ENCODE data around the gene CCDC90B. TPM values are rescaled to one million over a fixed set of nuclear protein-coding genes. Genes with fewer than 3 reads are reported as not detected.

CCDC90B gene
- total RNA-seq, 1 donor: 44.6 TPM

DNA sequence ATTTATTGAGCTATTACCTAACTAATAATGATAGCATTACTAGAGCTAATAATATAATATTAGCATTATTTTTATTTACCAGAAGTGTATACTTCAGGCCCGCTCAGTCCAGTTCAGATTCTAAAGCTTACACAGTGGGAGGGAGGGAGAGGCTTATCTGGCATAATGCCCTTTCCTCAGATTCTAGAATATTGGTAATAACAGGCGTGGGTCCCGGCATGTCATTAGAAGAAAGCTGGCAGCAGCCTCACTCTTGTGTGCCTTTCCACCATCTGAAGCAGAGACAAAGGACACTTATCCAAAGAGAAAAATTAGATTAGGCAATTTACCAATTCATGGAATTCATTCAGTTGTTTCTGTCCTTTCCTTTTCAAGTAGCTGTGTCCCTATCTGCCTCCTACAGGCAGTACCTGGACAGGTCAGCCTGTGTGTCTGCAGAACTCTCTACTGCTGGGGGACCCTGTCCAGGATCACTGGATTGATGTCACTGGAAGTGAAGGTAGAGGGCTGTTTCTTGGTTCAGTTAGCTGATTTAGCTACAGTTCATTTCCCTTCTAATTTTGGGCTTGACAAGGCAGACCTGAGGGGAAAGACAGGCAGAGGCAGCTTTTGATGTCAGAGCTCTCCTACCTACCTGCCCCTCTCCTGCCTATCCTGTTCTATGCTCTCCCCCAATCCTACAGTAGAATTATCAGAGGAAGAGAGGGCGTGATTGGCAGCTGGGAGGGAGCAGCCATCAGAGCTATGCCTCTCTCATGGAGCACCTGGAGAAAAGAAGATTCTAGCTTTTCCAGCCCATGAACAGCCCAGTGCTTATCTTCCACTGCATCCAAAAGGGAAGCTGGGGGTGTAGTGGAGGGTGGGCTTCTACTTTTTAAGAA is 20.3 kb upstream of the CCDC90B start:
- H3K9me3 ChIP-seq (ENCODE audit: low read depth, low read length): no peaks in the 10 kb centered on the region
- H3K4me3 ChIP-seq (ENCODE audit: low read length): no peak overlapping the region
- H3K4me1 ChIP-seq (ENCODE audit: insufficient read depth, low read length): no peaks in the 10 kb centered on the region

DNA sequence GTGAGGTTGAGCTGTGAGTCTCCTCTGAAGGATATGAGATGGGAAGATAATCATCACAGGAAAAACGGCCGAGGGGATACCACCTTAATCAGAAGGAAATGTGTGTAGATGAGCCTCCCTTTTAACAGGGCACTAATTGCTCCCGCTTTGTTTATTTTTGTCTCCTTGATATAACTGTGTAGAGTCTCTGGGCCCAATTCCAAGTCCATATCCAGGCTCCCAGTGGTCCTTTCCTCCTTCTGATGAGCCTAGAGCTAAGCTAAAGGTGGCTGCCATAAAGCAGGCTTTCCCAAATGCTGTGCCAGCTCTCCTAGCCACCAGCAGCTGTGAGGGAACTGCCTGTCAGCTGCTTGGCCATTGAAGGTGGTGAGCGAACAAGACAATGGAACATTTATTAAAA is 17.1 kb upstream of the CCDC90B start:
- Histone ChIP-seq H3K4me3 (ENCODE audit: low read length) (no peak overlapping the region), H3K27me3 (ENCODE audit: insufficient read depth, low read length) (peaks cover 7% of the 10 kb centered on the region), H3K9me3 (ENCODE audit: low read depth, low read length) (no peaks in the 10 kb centered on the region), H3K4me1 (ENCODE audit: insufficient read depth, low read length) (no peaks in the 10 kb centered on the region)

More for the DNA sequence above, 20.3 kb upstream of the CCDC90B start:
- H3K27me3 ChIP-seq (ENCODE audit: insufficient read depth, low read length): peaks cover 7% of the 10 kb centered on the region

DNA sequence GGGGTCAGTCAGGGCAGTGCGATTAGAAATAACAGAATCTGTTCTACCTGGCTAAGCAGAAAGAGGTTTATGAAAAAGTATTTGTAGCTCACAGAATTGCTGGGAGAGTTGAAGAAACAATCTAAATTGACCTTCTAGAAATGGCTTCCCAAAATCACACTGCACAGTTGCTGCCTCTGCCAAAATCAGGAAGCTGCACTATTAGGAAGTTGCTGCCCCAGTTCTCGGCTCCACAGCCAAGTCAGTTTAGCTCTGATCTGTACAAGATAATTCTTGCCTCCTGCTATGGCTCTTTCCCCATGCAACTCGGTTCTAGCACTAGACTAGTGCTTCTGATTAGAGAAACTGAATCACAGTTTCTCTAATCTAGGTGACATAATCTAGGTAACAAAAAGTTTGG is 16.0 kb upstream of the CCDC90B start:
- no peak overlapping the region for H3K4me3 ChIP-seq (ENCODE audit: low read length)
- H3K9me3 ChIP-seq (ENCODE audit: low read depth, low read length): no peaks in the 10 kb centered on the region
- H3K27me3 ChIP-seq (ENCODE audit: insufficient read depth, low read length): peaks cover 1% of the 10 kb centered on the region
- H3K4me1 ChIP-seq (ENCODE audit: insufficient read depth, low read length): no peaks in the 10 kb centered on the region

DNA sequence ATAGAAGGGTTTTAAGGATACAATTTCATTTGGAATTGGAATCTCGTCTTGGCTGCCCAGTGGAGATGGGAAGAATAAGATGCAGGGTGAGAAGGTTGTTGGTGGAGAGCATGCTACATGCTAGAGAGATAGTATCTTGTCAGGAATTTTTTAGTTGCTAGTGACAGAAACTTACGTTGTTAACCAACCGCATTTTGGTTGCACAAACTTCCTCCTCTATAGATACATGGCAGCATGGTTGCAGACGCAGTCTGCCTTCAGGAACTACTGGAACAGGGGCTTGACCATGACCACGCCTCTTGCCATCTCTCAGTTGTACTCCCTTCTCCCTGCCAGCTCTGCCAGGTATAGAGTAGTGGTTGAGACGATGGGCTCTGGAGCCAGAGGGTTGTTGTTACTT is 13.5 kb upstream of the CCDC90B start:
- H3K4me3 ChIP-seq (ENCODE audit: low read length): no peak overlapping the region
- no peaks in the 10 kb centered on the region for H3K27me3 ChIP-seq (ENCODE audit: insufficient read depth, low read length)
- H3K9me3 ChIP-seq (ENCODE audit: low read depth, low read length): no peaks in the 10 kb centered on the region
- H3K4me1 ChIP-seq (ENCODE audit: insufficient read depth, low read length): no peaks in the 10 kb centered on the region

DNA sequence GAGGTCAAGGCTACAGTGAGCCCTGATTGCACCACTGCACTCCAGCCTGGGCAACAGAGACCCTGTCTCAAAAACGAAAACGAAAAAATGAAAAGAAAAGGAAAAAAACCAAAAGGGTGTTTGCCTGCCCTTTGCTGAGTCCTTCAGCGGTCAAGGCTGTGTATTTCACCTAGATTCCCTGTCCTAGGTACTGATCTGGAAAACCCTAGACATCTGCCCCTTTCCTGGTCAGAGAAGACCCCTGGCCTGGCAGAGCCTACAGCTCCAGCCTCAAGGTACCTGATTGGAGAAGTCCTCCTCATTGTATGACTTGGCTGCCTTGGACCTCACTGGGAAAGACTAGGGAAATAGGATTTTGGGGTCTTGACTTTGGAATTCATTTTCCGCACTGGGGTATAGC is 8.0 kb upstream of the CCDC90B start:
- Histone ChIP-seq H3K27me3 (ENCODE audit: insufficient read depth, low read length) (no peaks in the 10 kb centered on the region), H3K4me3 (ENCODE audit: low read length) (no peak overlapping the region), H3K4me1 (ENCODE audit: insufficient read depth, low read length) (peaks cover 3% of the 10 kb centered on the region), H3K9me3 (ENCODE audit: low read depth, low read length) (no peaks in the 10 kb centered on the region)

DNA sequence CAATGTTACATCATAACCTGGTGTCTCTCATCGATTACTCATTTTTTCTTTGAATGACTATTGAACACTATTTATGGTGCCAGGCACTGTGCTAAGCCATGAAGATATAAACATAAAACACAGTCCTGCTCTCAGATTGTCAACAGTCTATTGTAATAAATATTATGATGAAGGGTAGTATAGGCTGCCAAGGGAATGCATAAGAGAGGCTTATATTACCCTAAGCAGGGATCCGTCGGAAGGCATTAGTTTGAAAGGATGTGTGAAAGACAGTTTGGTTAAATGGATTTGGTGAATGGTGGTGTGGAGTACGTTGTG is 7.2 kb upstream of the CCDC90B start:
- H3K9me3 ChIP-seq (ENCODE audit: low read depth, low read length): no peaks in the 10 kb centered on the region
- no peak overlapping the region for H3K4me3 ChIP-seq (ENCODE audit: low read length)
- no peaks in the 10 kb centered on the region for H3K27me3 ChIP-seq (ENCODE audit: insufficient read depth, low read length)
- peaks cover 5% of the 10 kb centered on the region for H3K4me1 ChIP-seq (ENCODE audit: insufficient read depth, low read length)

DNA sequence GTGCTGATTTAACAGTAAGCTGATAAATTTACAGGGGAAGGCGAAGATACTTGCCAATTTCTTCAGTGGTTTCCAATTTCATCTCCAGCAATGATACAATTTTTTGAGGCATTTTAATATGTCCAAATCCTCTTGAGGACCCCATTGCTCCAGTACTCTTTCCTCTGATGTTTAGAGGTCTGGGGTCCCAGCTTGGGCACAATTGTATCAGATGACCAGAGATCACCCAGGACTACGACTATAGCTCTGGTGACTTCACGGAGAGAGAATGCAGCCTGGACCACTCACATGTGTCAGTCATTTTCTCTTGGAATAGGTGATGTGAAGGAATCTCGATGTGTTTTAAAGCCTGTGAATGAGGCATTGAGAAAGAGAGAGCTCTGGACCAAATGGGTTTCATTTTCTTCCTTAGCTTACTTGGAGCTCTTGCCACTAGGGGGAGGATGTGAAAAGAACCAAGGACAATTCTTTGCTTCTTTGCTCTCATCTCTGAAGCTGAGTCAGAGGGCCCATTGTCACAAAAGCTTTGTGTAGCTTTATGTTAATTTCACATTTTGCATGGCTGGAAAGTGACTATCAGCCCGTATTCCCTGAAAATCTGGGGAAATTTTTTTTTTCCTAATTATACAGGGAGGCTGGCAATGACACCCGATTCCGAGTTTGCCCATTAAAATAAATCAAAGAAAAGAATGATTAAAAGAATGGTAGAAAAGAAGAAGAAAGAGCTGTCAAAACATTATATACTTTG is 6.7 kb upstream of the CCDC90B start:
- H3K4me3 ChIP-seq (ENCODE audit: low read length): no peak overlapping the region
- no peaks in the 10 kb centered on the region for H3K27me3 ChIP-seq (ENCODE audit: insufficient read depth, low read length)
- H3K4me1 ChIP-seq (ENCODE audit: insufficient read depth, low read length): peaks cover 5% of the 10 kb centered on the region
- H3K9me3 ChIP-seq (ENCODE audit: low read depth, low read length): no peaks in the 10 kb centered on the region

DNA sequence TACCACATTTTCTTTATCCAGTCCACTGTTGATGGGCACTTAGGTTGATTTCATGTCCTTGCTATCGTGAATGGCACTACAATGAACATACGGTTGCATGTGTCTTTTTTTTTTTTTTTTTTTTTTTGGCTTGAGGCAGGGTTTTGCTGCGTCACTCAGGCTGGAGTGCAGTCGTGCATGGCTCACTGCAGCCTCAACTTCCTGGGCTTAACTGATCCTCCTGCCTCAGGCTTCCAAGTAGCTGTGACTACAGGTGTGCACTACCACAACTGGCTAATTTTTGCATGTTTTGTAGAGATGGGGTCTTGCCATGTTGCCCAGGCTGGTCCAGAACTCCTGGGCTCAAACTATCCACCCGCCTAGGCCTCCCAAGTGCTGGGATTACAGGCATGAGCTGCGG is 1.5 kb upstream of the CCDC90B start:
- Histone ChIP-seq H3K4me1 (ENCODE audit: insufficient read depth, low read length) (peaks cover 22% of the 10 kb centered on the region), H3K27me3 (ENCODE audit: insufficient read depth, low read length) (no peaks in the 10 kb centered on the region), H3K9me3 (ENCODE audit: low read depth, low read length) (no peaks in the 10 kb centered on the region), H3K4me3 (ENCODE audit: low read length) (no peak overlapping the region)

DNA sequence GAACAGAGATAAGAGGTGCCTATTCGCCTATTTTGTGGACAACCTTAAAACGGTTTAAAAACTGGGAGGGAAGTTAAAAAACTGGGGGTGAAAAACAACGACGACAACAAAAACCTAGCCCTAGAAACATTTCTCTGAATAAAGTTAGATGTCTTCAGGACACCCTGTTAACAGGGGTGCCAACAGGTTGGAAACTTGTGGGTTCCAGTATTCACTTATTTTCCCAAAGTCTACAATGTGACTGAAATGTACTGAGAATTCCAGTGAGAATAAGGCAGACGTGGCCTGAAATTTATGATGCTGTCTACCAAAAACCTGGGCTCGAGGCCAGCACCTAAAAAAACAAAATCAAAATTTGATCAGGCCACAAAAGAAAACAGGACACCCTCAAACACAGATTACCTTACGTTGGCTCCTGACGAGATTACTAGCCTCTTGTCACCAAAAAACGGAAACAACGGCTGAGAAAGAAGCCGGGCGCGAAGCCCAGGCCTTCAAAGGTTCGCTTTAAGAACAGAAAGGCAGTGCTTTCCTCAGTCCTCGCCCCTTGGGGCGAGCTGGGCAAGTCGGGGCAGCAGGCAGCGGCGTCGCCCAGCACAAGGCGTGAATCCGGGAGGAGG is 906 bp downstream of the CCDC90B start:
- no peaks in the 10 kb centered on the region for H3K9me3 ChIP-seq (ENCODE audit: low read depth, low read length)
- H3K4me3 ChIP-seq (ENCODE audit: low read length): peak overlapping the region; percentile 80
- peaks cover 22% of the 10 kb centered on the region for H3K4me1 ChIP-seq (ENCODE audit: insufficient read depth, low read length)
- no peaks in the 10 kb centered on the region for H3K27me3 ChIP-seq (ENCODE audit: insufficient read depth, low read length)

DNA sequence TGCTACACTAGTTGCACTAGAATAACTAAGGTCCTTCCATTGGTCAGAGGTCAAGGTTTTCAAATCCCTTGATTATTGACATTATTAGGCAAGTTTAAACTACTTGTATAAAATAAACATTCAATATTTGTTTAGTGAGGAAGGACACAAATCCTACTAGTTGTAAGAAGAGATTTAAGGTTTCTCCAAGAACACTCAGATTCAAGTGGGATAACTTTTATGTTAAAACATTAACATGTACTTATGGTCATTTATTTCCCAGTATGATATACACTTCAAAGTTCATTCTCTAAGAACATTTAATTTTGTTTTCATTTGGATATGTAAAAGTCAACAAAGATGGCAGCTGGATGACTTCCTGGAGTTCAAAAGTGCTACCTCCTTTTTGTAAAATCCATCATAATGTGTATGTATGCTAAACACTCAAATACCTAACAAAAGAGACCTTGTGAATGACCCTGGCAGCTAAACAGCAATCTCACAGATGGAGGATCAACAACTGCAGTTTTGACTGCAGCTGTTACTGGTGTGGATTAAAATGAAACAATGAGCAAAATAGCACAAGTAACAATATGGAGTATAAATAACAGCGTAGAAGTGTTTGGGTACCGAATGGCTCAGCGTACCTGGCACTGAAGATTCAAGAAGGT is 1.5 kb downstream of the CCDC90B start:
- H3K27me3 ChIP-seq (ENCODE audit: insufficient read depth, low read length): no peaks in the 10 kb centered on the region
- H3K4me3 ChIP-seq (ENCODE audit: low read length): peak overlapping the region; percentile 80
- peaks cover 22% of the 10 kb centered on the region for H3K4me1 ChIP-seq (ENCODE audit: insufficient read depth, low read length)
- no peaks in the 10 kb centered on the region for H3K9me3 ChIP-seq (ENCODE audit: low read depth, low read length)

DNA sequence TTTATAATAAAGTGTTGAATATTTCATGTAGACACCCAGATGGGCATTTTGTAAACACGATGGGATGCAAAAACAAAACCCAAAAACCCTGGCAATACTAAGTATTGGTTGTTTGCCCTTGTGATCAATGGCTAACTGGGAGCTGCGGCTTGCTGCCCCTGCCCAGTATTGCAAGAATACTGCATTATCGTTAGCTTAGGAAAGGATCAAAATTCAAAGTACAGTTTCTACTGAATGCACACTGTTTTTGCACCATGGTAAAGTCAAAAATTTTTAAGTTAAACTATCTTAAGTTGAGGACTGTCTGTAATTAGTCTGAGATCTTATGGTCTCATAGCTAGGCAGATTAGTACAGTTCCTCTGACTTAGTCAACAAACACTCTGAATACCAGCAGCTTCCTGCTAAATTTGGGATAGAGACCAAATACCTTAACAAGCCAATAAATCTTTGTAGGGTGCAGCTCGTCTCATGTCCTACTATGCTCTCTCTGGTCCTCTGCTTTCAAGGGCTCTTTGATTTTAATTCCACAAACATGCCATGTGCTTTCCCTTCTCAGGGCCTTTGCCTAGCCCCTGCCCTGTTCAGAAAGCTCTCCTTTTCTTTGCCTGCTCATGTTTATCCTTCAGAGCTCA is 4.0 kb downstream of the CCDC90B start:
- Histone ChIP-seq H3K4me3 (ENCODE audit: low read length) (no peak overlapping the region), H3K27me3 (ENCODE audit: insufficient read depth, low read length) (no peaks in the 10 kb centered on the region), H3K4me1 (ENCODE audit: insufficient read depth, low read length) (peaks cover 17% of the 10 kb centered on the region), H3K9me3 (ENCODE audit: low read depth, low read length) (no peaks in the 10 kb centered on the region)

DNA sequence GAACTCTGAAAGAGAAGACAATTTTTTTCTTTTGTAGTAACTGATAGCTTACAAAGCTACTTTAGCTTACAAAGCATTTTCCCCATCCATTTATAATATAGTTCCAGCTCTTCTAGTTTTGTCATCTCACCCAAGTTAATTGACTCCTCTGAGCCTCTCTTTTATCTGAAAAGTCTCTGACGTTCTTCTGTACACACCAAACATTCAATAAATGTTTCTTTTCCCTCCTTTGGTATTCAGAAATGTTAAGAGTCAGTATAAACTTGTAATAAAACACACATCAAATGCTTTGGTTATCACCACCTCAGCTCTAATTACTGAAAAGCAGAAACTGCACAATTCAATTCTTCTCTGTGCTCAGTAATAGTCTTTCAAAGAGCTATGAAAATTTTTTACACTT is 5.9 kb downstream of the CCDC90B start:
- no peaks in the 10 kb centered on the region for H3K27me3 ChIP-seq (ENCODE audit: insufficient read depth, low read length)
- H3K4me1 ChIP-seq (ENCODE audit: insufficient read depth, low read length): peaks cover 15% of the 10 kb centered on the region
- H3K9me3 ChIP-seq (ENCODE audit: low read depth, low read length): no peaks in the 10 kb centered on the region
- no peak overlapping the region for H3K4me3 ChIP-seq (ENCODE audit: low read length)

DNA sequence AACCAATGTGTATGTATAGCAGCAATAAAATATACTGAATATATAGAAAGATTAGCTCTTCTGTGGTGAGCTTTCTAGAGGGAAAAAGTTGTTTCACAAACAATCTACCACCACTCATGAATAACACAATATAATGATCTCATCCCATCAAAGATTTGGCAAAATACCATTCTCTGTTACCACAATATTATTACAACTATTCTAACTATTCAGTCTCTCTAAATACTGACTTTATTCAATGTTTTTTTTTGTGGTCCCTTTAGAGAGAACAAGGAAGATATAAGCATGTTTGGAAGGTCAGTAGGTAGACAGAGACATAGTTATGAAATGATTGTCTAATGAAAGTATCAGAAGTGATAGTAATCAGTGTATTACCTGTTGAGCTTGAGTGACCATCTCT is 7.8 kb downstream of the CCDC90B start:
- H3K4me1 ChIP-seq (ENCODE audit: insufficient read depth, low read length): peaks cover 3% of the 10 kb centered on the region
- no peaks in the 10 kb centered on the region for H3K27me3 ChIP-seq (ENCODE audit: insufficient read depth, low read length)
- H3K9me3 ChIP-seq (ENCODE audit: low read depth, low read length): no peaks in the 10 kb centered on the region

DNA sequence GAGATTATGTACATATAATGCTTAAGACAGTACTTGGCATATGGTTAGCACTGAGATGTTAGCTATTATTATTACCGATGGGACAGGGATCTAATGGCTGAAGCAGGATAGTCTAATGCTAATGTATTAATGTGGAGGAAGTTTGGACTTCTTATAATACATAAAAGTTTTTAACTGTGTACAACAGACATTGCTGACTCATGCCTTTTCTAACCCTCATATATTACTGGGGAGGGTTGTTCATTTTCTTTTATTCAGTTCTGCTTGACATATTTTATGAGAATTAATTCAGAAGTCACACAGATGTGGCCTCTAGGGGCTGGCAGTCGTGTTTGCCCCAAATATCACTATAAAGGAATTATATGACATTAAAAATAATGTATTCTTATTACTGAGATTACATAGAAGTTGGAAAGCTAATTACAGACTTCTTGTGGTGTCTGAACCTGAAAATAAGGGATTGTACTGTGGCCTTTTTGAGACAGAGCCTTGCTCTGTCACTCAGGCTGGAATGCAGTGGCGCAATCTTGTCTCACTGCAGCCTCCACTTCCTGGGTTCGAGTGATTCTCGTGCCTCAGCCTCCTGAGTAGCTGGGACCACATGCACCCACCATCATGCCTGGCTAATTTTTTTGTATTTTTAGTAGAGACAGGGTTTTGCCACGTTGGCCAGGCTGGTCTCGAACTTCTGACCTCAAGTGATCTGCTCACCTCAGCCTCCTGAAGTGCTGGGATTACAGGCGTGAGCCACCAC is 10.1 kb downstream of the CCDC90B start:
- Histone ChIP-seq H3K27me3 (ENCODE audit: insufficient read depth, low read length) (no peaks in the 10 kb centered on the region), H3K4me1 (ENCODE audit: insufficient read depth, low read length) (no peaks in the 10 kb centered on the region), H3K9me3 (ENCODE audit: low read depth, low read length) (no peaks in the 10 kb centered on the region), H3K4me3 (ENCODE audit: low read length) (no peak overlapping the region)

More for the DNA sequence above, 7.8 kb downstream of the CCDC90B start:
- no peak overlapping the region for H3K4me3 ChIP-seq (ENCODE audit: low read length)

All from mononuclear cell (primary cell).